ENCODE measurements around the gene FH. TPM values are rescaled to one million over a fixed set of nuclear protein-coding genes. Genes with fewer than 3 reads are reported as not detected.

FH gene
- total RNA-seq, 1 donor from 2014 or later = 96.5 TPM

GRCh38 chr1:241507189-241507863, 12.2 kb downstream of the FH start:
- intact Hi-C loops (cut with micrococcal nuclease) = no loop called here
- H3K36me3 Mint-ChIP-seq (ENCODE audit: low read depth) = peaks cover 66% of the 10 kb centered on the region
- no peaks in the 10 kb centered on the region for H3K9me3 Mint-ChIP-seq
- no peaks in the 10 kb centered on the region for H3K27me3 Mint-ChIP-seq (ENCODE audit: low read depth)
- no peak for DNase-seq (ENCODE audit: low spot score)
- no peak overlapping the region for H3K27ac Mint-ChIP-seq
- no peak overlapping the region for H3K4me3 Mint-ChIP-seq (ENCODE audit: low read depth)
- peaks cover 23% of the 10 kb centered on the region for H3K4me1 Mint-ChIP-seq (ENCODE audit: low read depth)

- DNase-seq (ENCODE audit: low spot score) = no peak
- Mint-ChIP-seq H3K27ac (peak overlapping the region; percentile 19), H3K4me1 (ENCODE audit: low read depth) (peaks cover 24% of the 10 kb centered on the region), H3K27me3 (ENCODE audit: low read depth) (no peaks in the 10 kb centered on the region), H3K4me3 (ENCODE audit: low read depth) (no peak overlapping the region), H3K9me3 (no peaks in the 10 kb centered on the region), H3K36me3 (ENCODE audit: low read depth) (peaks cover 66% of the 10 kb centered on the region)
- intact Hi-C loops (cut with micrococcal nuclease) = no loop called here
Observed at GRCh38 chr1:241503444-241503843, 16.1 kb downstream of the FH start.

GRCh38 chr1:241499910-241500309, 19.6 kb downstream of the FH start:
- intact Hi-C loops (cut with micrococcal nuclease) = no loop called here
- H3K27me3 Mint-ChIP-seq (ENCODE audit: low read depth) = no peaks in the 10 kb centered on the region
- no peak overlapping the region for H3K4me3 Mint-ChIP-seq (ENCODE audit: low read depth)
- peaks cover 16% of the 10 kb centered on the region for H3K4me1 Mint-ChIP-seq (ENCODE audit: low read depth)
- no peak overlapping the region for H3K27ac Mint-ChIP-seq
- DNase-seq (ENCODE audit: low spot score) = no peak
- no peaks in the 10 kb centered on the region for H3K9me3 Mint-ChIP-seq
- peaks cover 59% of the 10 kb centered on the region for H3K36me3 Mint-ChIP-seq (ENCODE audit: low read depth)

- Mint-ChIP-seq H3K27me3 (ENCODE audit: low read depth) (no peaks in the 10 kb centered on the region), H3K36me3 (ENCODE audit: low read depth) (peaks cover 40% of the 10 kb centered on the region), H3K4me1 (ENCODE audit: low read depth) (no peaks in the 10 kb centered on the region), H3K9me3 (no peaks in the 10 kb centered on the region), H3K4me3 (ENCODE audit: low read depth) (no peak overlapping the region), H3K27ac (no peak overlapping the region)
- no peak for DNase-seq (ENCODE audit: low spot score)
- intact Hi-C loops (cut with micrococcal nuclease) = no loop called here
Observed at GRCh38 chr1:241495741-241496140, 23.8 kb downstream of the FH start.

- intact Hi-C loops (cut with micrococcal nuclease) = loop anchor here (10.0 kb wide), 2 partner anchors 604 to 754 kb away; no protein-coding TSS in a partner anchor
- H3K9me3 Mint-ChIP-seq = no peaks in the 10 kb centered on the region
- no peak overlapping the region for H3K27ac Mint-ChIP-seq
- no peak for DNase-seq (ENCODE audit: low spot score)
- H3K27me3 Mint-ChIP-seq (ENCODE audit: low read depth) = no peaks in the 10 kb centered on the region
- no peak overlapping the region for H3K4me3 Mint-ChIP-seq (ENCODE audit: low read depth)
- no peaks in the 10 kb centered on the region for H3K4me1 Mint-ChIP-seq (ENCODE audit: low read depth)
- H3K36me3 Mint-ChIP-seq (ENCODE audit: low read depth) = no peaks in the 10 kb centered on the region
Observed at GRCh38 chr1:241488739-241489138, 30.8 kb downstream of the FH start.

- intact Hi-C loops (cut with micrococcal nuclease) = loop anchor here (10.0 kb wide), 2 partner anchors 601 to 751 kb away; no protein-coding TSS in a partner anchor
- no peak for DNase-seq (ENCODE audit: low spot score)
- Mint-ChIP-seq H3K4me3 (ENCODE audit: low read depth) (no peak overlapping the region), H3K4me1 (ENCODE audit: low read depth) (no peaks in the 10 kb centered on the region), H3K36me3 (ENCODE audit: low read depth) (no peaks in the 10 kb centered on the region), H3K27me3 (ENCODE audit: low read depth) (no peaks in the 10 kb centered on the region), H3K27ac (no peak overlapping the region), H3K9me3 (no peaks in the 10 kb centered on the region)
Observed at GRCh38 chr1:241485554-241485992, 34.0 kb downstream of the FH start.

GRCh38 chr1:241485145-241485544, 34.4 kb downstream of the FH start:
- Mint-ChIP-seq H3K4me1 (ENCODE audit: low read depth) (no peaks in the 10 kb centered on the region), H3K36me3 (ENCODE audit: low read depth) (no peaks in the 10 kb centered on the region), H3K27ac (no peak overlapping the region), H3K27me3 (ENCODE audit: low read depth) (no peaks in the 10 kb centered on the region), H3K4me3 (ENCODE audit: low read depth) (no peak overlapping the region), H3K9me3 (no peaks in the 10 kb centered on the region)
- intact Hi-C loops (cut with micrococcal nuclease) = loop anchor here (10.0 kb wide), 2 partner anchors 600 to 750 kb away; no protein-coding TSS in a partner anchor
- DNase-seq (ENCODE audit: low spot score) = no peak

GRCh38 chr1:241482761-241483250, 36.7 kb downstream of the FH start:
- no peaks in the 10 kb centered on the region for H3K27me3 Mint-ChIP-seq (ENCODE audit: low read depth)
- H3K9me3 Mint-ChIP-seq = no peaks in the 10 kb centered on the region
- no peaks in the 10 kb centered on the region for H3K36me3 Mint-ChIP-seq (ENCODE audit: low read depth)
- no peak overlapping the region for H3K4me3 Mint-ChIP-seq (ENCODE audit: low read depth)
- intact Hi-C loops (cut with micrococcal nuclease) = loop anchor here (10.0 kb wide), 2 partner anchors 598 to 748 kb away; no protein-coding TSS in a partner anchor
- no peaks in the 10 kb centered on the region for H3K4me1 Mint-ChIP-seq (ENCODE audit: low read depth)
- DNase-seq (ENCODE audit: low spot score) = no peak
- H3K27ac Mint-ChIP-seq = no peak overlapping the region

- Mint-ChIP-seq H3K27ac (no peak overlapping the region), H3K27me3 (ENCODE audit: low read depth) (no peaks in the 10 kb centered on the region), H3K4me3 (ENCODE audit: low read depth) (no peak overlapping the region), H3K4me1 (ENCODE audit: low read depth) (no peaks in the 10 kb centered on the region), H3K36me3 (ENCODE audit: low read depth) (no peaks in the 10 kb centered on the region), H3K9me3 (no peaks in the 10 kb centered on the region)
- intact Hi-C loops (cut with micrococcal nuclease) = no loop called here
- no peak for DNase-seq (ENCODE audit: low spot score)
Observed at GRCh38 chr1:241479294-241479693, 40.3 kb downstream of the FH start.

- no peak for DNase-seq (ENCODE audit: low spot score)
- Mint-ChIP-seq H3K4me3 (ENCODE audit: low read depth) (no peak overlapping the region), H3K27me3 (ENCODE audit: low read depth) (no peaks in the 10 kb centered on the region), H3K4me1 (ENCODE audit: low read depth) (no peaks in the 10 kb centered on the region), H3K27ac (no peak overlapping the region), H3K36me3 (ENCODE audit: low read depth) (no peaks in the 10 kb centered on the region), H3K9me3 (no peaks in the 10 kb centered on the region)
- intact Hi-C loops (cut with micrococcal nuclease) = no loop called here
Observed at GRCh38 chr1:241475671-241476070, 43.9 kb downstream of the FH start.

- no peak for DNase-seq (ENCODE audit: low spot score)
- intact Hi-C loops (cut with micrococcal nuclease) = no loop called here
- Mint-ChIP-seq H3K9me3 (no peaks in the 10 kb centered on the region), H3K27me3 (ENCODE audit: low read depth) (peaks cover 2% of the 10 kb centered on the region), H3K36me3 (ENCODE audit: low read depth) (no peaks in the 10 kb centered on the region), H3K27ac (no peak overlapping the region), H3K4me3 (ENCODE audit: low read depth) (no peak overlapping the region), H3K4me1 (ENCODE audit: low read depth) (no peaks in the 10 kb centered on the region)
Observed at GRCh38 chr1:241473026-241473425, 46.5 kb downstream of the FH start.

- no peaks in the 10 kb centered on the region for H3K9me3 Mint-ChIP-seq
- H3K27me3 Mint-ChIP-seq (ENCODE audit: low read depth) = peaks cover 2% of the 10 kb centered on the region
- no peak overlapping the region for H3K27ac Mint-ChIP-seq
- DNase-seq (ENCODE audit: low spot score) = no peak
- no peaks in the 10 kb centered on the region for H3K36me3 Mint-ChIP-seq (ENCODE audit: low read depth)
- no peak overlapping the region for H3K4me3 Mint-ChIP-seq (ENCODE audit: low read depth)
- intact Hi-C loops (cut with micrococcal nuclease) = no loop called here
- H3K4me1 Mint-ChIP-seq (ENCODE audit: low read depth) = no peaks in the 10 kb centered on the region
Observed at GRCh38 chr1:241470908-241471590, 48.5 kb downstream of the FH start.

GRCh38 chr1:241470361-241470760, 49.2 kb downstream of the FH start:
- Mint-ChIP-seq H3K4me1 (ENCODE audit: low read depth) (no peaks in the 10 kb centered on the region), H3K27me3 (ENCODE audit: low read depth) (peaks cover 2% of the 10 kb centered on the region), H3K36me3 (ENCODE audit: low read depth) (no peaks in the 10 kb centered on the region), H3K27ac (no peak overlapping the region), H3K4me3 (ENCODE audit: low read depth) (no peak overlapping the region), H3K9me3 (no peaks in the 10 kb centered on the region)
- no peak for DNase-seq (ENCODE audit: low spot score)
- intact Hi-C loops (cut with micrococcal nuclease) = no loop called here
